Measurements from ENCODE around the gene GTF2F1.
"Not testable (repeated sequence)": the region's sequence is repeated elsewhere in the genome, so short reads cannot be mapped to it uniquely, and the experiment has no call there.

GTF2F1 gene

DNA sequence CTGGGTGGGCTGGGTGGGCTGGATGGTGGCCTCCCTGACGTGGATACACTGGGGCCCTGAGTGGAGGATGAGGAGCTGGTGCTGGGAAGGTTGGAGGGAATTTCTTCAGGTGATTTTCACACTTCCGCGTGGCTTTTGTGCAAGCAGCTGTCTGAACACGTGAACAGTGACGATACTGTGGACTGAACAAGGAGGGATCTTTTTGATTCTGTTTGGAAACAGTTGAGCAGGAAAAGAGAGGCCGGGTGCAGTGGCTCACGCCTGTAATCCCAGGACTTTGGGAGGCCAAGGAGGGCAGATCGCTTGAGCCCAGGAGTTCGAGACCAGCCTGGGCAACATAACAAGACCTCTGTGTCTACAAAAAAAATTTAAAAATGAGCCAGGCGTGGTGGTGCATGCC lies 9.1 kb upstream of the GTF2F1 start:
- Histone ChIP-seq H3K4me1 (ENCODE audit: low read length) (no peaks in the 10 kb centered on the region), H3K27ac (ENCODE audit: low read length) (no peak overlapping the region), H3K79me2 (ENCODE audit: low read length) (no peaks in the 10 kb centered on the region), H3K9me3 (replicated peaks; ENCODE audit: insufficient read depth, low read length) (no peaks in the 10 kb centered on the region), H3K4me3 (ENCODE audit: low read length) (no peak overlapping the region), H3K27me3 (replicated peaks; ENCODE audit: insufficient read depth, low read length) (peaks cover 3% of the 10 kb centered on the region; the same call in 1 of the 2 replicates), H3K9ac (ENCODE audit: low read length) (no peak overlapping the region), H4K20me1 (ENCODE audit: insufficient read depth, low read length) (no peaks in the 10 kb centered on the region), H3F3A (ENCODE audit: insufficient read depth, low read length) (no peaks in the 10 kb centered on the region), H3K9me2 (replicated peaks; ENCODE audit: insufficient read depth, low read length) (no peaks in the 10 kb centered on the region), H2AFZ (ENCODE audit: low read length) (no peak overlapping the region), H3K36me3 (replicated peaks; ENCODE audit: insufficient read depth, low read length) (no peaks in the 10 kb centered on the region), H3K4me2 (ENCODE audit: low read depth, low read length) (no peak overlapping the region)
- TF ChIP-seq EZH2 (optimal IDR thresholded peaks at IDR 0.05; ENCODE audit: low read depth, low read length) = no peak
- no peak for TF ChIP-seq CTCF (IDR thresholded peaks at IDR 0.05; ENCODE audit: low read length)
- no peak for TF ChIP-seq EZH2phosphoT487 (IDR thresholded peaks at IDR 0.05; ENCODE audit: low read length)
- no peak for DNase-seq

DNA sequence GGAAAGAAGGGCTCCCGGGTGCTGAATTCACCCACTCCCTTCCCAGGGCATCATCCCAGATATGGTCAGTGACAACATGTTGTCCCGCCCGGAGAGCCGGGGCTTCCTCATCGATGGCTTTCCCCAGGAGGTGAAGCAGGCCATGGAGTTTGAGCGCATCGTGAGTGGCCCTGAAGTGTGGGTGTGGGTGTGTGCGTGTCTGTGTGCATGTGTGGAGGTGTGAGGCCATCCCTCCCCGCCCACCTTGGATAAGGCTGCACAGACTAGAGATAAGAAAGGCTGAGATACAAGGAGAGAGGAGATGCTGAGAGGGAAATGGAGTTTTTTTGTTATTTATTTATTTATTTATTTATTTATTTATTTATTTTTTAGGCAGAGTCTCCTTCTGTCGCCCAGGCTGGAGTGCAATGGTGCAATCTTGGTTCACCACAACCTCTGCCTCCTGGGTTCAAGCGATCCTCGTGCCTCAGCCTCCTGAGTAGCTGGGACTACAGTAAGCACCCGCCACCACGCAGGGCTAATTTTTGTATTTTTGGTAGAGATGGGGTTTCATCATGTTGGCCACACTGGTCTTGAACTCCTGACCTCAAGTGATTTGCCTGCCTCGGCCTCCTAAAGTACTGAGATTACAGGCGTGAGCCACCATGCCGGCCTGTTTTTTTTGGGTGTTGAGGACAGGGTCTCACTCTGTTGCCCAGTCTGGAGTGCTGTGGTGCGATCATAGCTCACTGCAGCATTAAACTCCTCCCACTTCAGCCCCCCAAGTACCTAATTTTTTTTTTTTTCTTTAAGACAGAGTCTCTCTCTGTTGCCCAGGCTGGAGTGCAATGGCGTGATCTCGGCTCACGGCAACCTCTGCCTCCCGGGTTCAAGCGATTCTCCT lies 7.3 kb upstream of the GTF2F1 start:
- H3F3A ChIP-seq (ENCODE audit: insufficient read depth, low read length); H3K9me3 ChIP-seq (replicated peaks; ENCODE audit: insufficient read depth, low read length); H3K27ac ChIP-seq (ENCODE audit: low read length); H3K4me1 ChIP-seq (ENCODE audit: low read length); H3K79me2 ChIP-seq (ENCODE audit: low read length); H3K4me3 ChIP-seq (ENCODE audit: low read length); H2AFZ ChIP-seq (ENCODE audit: low read length); H3K36me3 ChIP-seq (replicated peaks; ENCODE audit: insufficient read depth, low read length); H4K20me1 ChIP-seq (ENCODE audit: insufficient read depth, low read length); H3K27me3 ChIP-seq (replicated peaks; ENCODE audit: insufficient read depth, low read length); H3K9me2 ChIP-seq (replicated peaks; ENCODE audit: insufficient read depth, low read length); DNase-seq; H3K9ac ChIP-seq (ENCODE audit: low read length); H3K4me2 ChIP-seq (ENCODE audit: low read depth, low read length): not testable (repeated sequence)

DNA sequence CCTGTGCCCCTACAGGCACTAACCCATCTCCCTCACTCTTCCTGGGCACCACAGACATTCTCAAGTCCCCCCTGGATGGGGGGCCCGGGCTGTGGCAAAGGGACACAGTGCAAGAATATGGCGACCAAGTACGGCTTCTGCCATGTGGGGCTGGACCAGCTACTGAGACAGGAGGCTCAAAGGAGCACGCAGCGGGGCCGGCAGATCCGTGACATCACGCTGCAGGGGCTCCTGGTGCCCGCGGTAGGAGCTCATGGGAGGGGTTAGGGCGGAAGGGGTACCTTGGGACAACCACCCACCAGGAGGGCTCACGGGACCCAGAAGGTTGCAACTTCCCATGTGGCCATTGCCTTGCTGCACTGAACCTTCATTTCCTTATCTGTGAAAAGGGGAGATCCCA lies 3.3 kb upstream of the GTF2F1 start:
- Histone ChIP-seq H3K36me3 (replicated peaks; ENCODE audit: insufficient read depth, low read length) (no peaks in the 10 kb centered on the region), H3K4me2 (ENCODE audit: low read depth, low read length) (no peak overlapping the region), H4K20me1 (ENCODE audit: insufficient read depth, low read length) (no peaks in the 10 kb centered on the region), H3K4me3 (ENCODE audit: low read length) (no peak overlapping the region), H3K27me3 (replicated peaks; ENCODE audit: insufficient read depth, low read length) (no peaks in the 10 kb centered on the region; the same call in 1 of the 2 replicates), H3K27ac (ENCODE audit: low read length) (no peak overlapping the region), H2AFZ (ENCODE audit: low read length) (no peak overlapping the region), H3K4me1 (ENCODE audit: low read length) (peaks cover 9% of the 10 kb centered on the region), H3K9ac (ENCODE audit: low read length) (no peak overlapping the region), H3K9me3 (replicated peaks; ENCODE audit: insufficient read depth, low read length) (no peaks in the 10 kb centered on the region), H3F3A (ENCODE audit: insufficient read depth, low read length) (no peaks in the 10 kb centered on the region), H3K79me2 (ENCODE audit: low read length) (peaks cover 17% of the 10 kb centered on the region), H3K9me2 (replicated peaks; ENCODE audit: insufficient read depth, low read length) (no peaks in the 10 kb centered on the region)
- no peak for DNase-seq
- TF ChIP-seq EZH2phosphoT487 (IDR thresholded peaks at IDR 0.05; ENCODE audit: low read length) (no peak), CTCF (IDR thresholded peaks at IDR 0.05; ENCODE audit: low read length) (no peak), EZH2 (optimal IDR thresholded peaks at IDR 0.05; ENCODE audit: low read depth, low read length) (no peak)

DNA sequence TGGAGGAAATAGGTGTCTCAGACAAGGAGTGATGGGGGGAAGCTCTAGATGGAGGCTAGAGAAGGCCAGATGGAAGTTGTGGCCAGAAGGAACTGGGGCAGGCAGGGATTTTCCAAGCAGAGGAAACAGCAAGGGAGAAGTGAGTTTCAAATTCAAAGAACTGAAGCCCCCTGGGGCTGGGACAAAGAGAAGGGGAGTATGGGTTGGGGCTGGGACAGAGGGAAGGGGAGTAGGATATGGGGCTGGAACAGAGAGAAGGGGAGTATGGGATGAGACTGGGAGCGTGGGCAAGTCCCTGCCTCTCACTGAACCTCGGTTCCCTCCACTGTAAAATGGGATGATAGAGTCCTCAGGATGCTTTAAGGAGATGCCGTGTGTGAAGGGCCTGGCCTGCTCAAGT lies 1.9 kb upstream of the GTF2F1 start:
- Histone ChIP-seq H3F3A (ENCODE audit: insufficient read depth, low read length) (no peaks in the 10 kb centered on the region), H3K9me2 (replicated peaks; ENCODE audit: insufficient read depth, low read length) (no peaks in the 10 kb centered on the region), H3K79me2 (ENCODE audit: low read length) (peaks cover 25% of the 10 kb centered on the region), H3K9me3 (replicated peaks; ENCODE audit: insufficient read depth, low read length) (no peaks in the 10 kb centered on the region), H2AFZ (ENCODE audit: low read length) (no peak overlapping the region), H3K9ac (ENCODE audit: low read length) (no peak overlapping the region), H3K27ac (ENCODE audit: low read length) (no peak overlapping the region), H3K27me3 (replicated peaks; ENCODE audit: insufficient read depth, low read length) (no peaks in the 10 kb centered on the region), H3K4me3 (ENCODE audit: low read length) (no peak overlapping the region), H4K20me1 (ENCODE audit: insufficient read depth, low read length) (no peaks in the 10 kb centered on the region), H3K36me3 (replicated peaks; ENCODE audit: insufficient read depth, low read length) (0 out of 2 replicates have a peak, but pooled peaks cover 3% of the 10 kb centered on the region), H3K4me2 (ENCODE audit: low read depth, low read length) (no peak overlapping the region), H3K4me1 (ENCODE audit: low read length) (peaks cover 9% of the 10 kb centered on the region)
- TF ChIP-seq CTCF (IDR thresholded peaks at IDR 0.05; ENCODE audit: low read length) (no peak), EZH2 (optimal IDR thresholded peaks at IDR 0.05; ENCODE audit: low read depth, low read length) (no peak), EZH2phosphoT487 (IDR thresholded peaks at IDR 0.05; ENCODE audit: low read length) (no peak)
- DNase-seq = no peak
